IMR-90 (cell line): ENCODE measurements around the gene ARMC3. TPM values are rescaled to one million over a fixed set of nuclear protein-coding genes. Genes with fewer than 3 reads are reported as not detected.

Source experiments
- ATAC-seq: fragments of 200-7000 bp; cut with Tn5 transposase; 2 replicates; pipeline ENCODE4 v1.9.1; 2020; ENCODE audit warnings: low read depth, mild to moderate bottlenecking, moderate library complexity
- BruUV-seq: library from RNA; stranded (reverse); fragments of 400-500 nt; replicated peaks from 2 replicates; lab custom pipeline; 2021; lab: Mats Ljungman, UMichigan
- CTCF ChIA-PET: fragments of 300-600 bp; formaldehyde crosslinking; extraction: SDS; loops from one replicate; lab custom pipeline; 2021; ENCODE audit warnings: antibody characterized with exemption; lab: Yijun Ruan, JAX
- POLR2A ChIA-PET: fragments of 300-600 bp; sonication (Branson Sonifier 250); formaldehyde crosslinking; loops from one replicate; lab custom pipeline; 2022; ENCODE audit warnings: antibody characterized with exemption; ENCODE audit not compliant: unreplicated experiment; lab: Charles Lee
- DNase-seq: peaks from one replicate; pipeline ENCODE4 v3.0.0; 2013
- H2AFZ ChIP-seq: replicated peaks from 2 replicates; pipeline ENCODE3; 2013; ENCODE audit warnings: low read length, mild to moderate bottlenecking; ENCODE audit not compliant: poor library complexity
- H2AK5ac ChIP-seq: 2 replicates; pipeline ENCODE4 v1.6.1; 2013; ENCODE audit warnings: low read depth, low read length, inconsistent platforms
- H2AK9ac ChIP-seq: replicated peaks from 2 replicates; pipeline ENCODE3; 2013; ENCODE audit warnings: mild to moderate bottlenecking, low read depth, low read length, moderate library complexity; ENCODE audit not compliant: poor library complexity
- H2BK120ac ChIP-seq: 2 replicates; pipeline ENCODE4 v1.6.1; 2013; ENCODE audit warnings: low read depth, low read length, inconsistent platforms
- H2BK15ac ChIP-seq: 3 replicates; pipeline ENCODE4 v1.6.1; 2013; ENCODE audit warnings: low read depth, low read length, inconsistent platforms
- H2BK20ac ChIP-seq: 2 replicates; pipeline ENCODE4 v1.6.1; 2013; ENCODE audit warnings: low read depth, mild to moderate bottlenecking, inconsistent platforms, low read length, moderate library complexity
- H2BK5ac ChIP-seq: 2 replicates; pipeline ENCODE4 v1.6.1; 2013; ENCODE audit warnings: mild to moderate bottlenecking, low read depth, low read length, inconsistent platforms; ENCODE audit not compliant: poor library complexity, severe bottlenecking
- H3K14ac ChIP-seq: replicated peaks from 2 replicates; pipeline ENCODE4 v1.6.1; 2013; ENCODE audit warnings: low read depth, low read length, inconsistent platforms
- H3K18ac ChIP-seq: 2 replicates; pipeline ENCODE4 v1.6.1; 2013; ENCODE audit warnings: low read depth, low read length, control low read depth
- H3K23ac ChIP-seq: 2 replicates; pipeline ENCODE4 v1.6.1; 2013; ENCODE audit warnings: low read depth, low read length, inconsistent platforms
- H3K27ac ChIP-seq: 2 replicates; pipeline ENCODE4 v1.5.1; 2013; ENCODE audit warnings: mild to moderate bottlenecking, control low read depth, low read length; ENCODE audit not compliant: insufficient read depth
- H3K27me3 ChIP-seq: 2 replicates; pipeline ENCODE4 v1.6.1; 2013; ENCODE audit warnings: low read length; ENCODE audit not compliant: control insufficient read depth, insufficient read depth
- H3K36me3 ChIP-seq: 2 replicates; pipeline ENCODE4 v1.6.1; 2013; ENCODE audit warnings: low read length, mixed read lengths; ENCODE audit not compliant: control insufficient read depth, insufficient read depth
- H3K4ac ChIP-seq: 2 replicates; pipeline ENCODE4 v1.6.1; 2013; ENCODE audit warnings: low read depth, low read length, inconsistent platforms
- H3K4me1 ChIP-seq: 2 replicates; pipeline ENCODE4 v1.6.1; 2013; ENCODE audit warnings: low read length, mixed read lengths; ENCODE audit not compliant: control insufficient read depth, insufficient read depth
- H3K4me2 ChIP-seq: 2 replicates; pipeline ENCODE4 v1.6.1; 2013; ENCODE audit warnings: low read depth, mild to moderate bottlenecking, control low read depth, low read length, moderate library complexity
- H3K4me3 ChIP-seq: 2 replicates; pipeline ENCODE4 v1.5.1; 2013; ENCODE audit warnings: low read depth, mild to moderate bottlenecking, control low read depth, low read length, moderate library complexity; ENCODE audit not compliant: insufficient read depth
- H3K56ac ChIP-seq: 2 replicates; pipeline ENCODE4 v1.6.1; 2013; ENCODE audit warnings: low read length, inconsistent platforms; ENCODE audit not compliant: insufficient read depth; ENCODE audit errors: extremely low read depth
- H3K79me1 ChIP-seq, 2 experiments: 2 replicates each; pipeline ENCODE4 v1.6.1; 2013; ENCODE audit warnings: low read length in 2 of 2, inconsistent platforms in 1 of 2, low read depth in 1 of 2
- H3K9ac ChIP-seq: 2 replicates; pipeline ENCODE4 v1.6.1; 2013; ENCODE audit warnings: low read depth, low read length, control low read depth
- H3K9me1 ChIP-seq: 2 replicates; pipeline ENCODE4 v1.6.1; 2013; ENCODE audit warnings: low read length, inconsistent platforms; ENCODE audit not compliant: insufficient read depth
- H3K9me3 ChIP-seq: 2 replicates; pipeline ENCODE4 v1.6.1; 2013; ENCODE audit warnings: low read length; ENCODE audit not compliant: control insufficient read depth, insufficient read depth
- H4K20me1 ChIP-seq: 2 replicates; pipeline ENCODE4 v1.6.1; 2013; ENCODE audit warnings: low read length, inconsistent platforms; ENCODE audit not compliant: insufficient read depth
- H4K5ac ChIP-seq: 2 replicates; pipeline ENCODE4 v1.6.1; 2013; ENCODE audit warnings: mild to moderate bottlenecking, low read depth, low read length, control low read depth
- H4K8ac ChIP-seq, 2 experiments: 2 replicates each; pipeline ENCODE4 v1.6.1; 2013; ENCODE audit warnings: low read depth in 2 of 2, low read length in 2 of 2, control low read depth in 1 of 2, inconsistent platforms in 1 of 2
- H4K91ac ChIP-seq: 2 replicates; pipeline ENCODE4 v1.6.1; 2013; ENCODE audit warnings: low read depth, low read length, inconsistent platforms; ENCODE audit not compliant: insufficient read depth
- BHLHE40 ChIP-seq: fragments of 150-350 bp; IDR thresholded peaks from 2 replicates; pipeline ENCODE4 v1.6.1; 2016; ENCODE audit warnings: mild to moderate bottlenecking, low read depth, low read length
- CEBPB ChIP-seq: IDR thresholded peaks from 2 replicates; pipeline ENCODE4 v1.6.1; 2012; ENCODE audit warnings: low read depth, low read length, improper control_type of control experiment
- CHD1 ChIP-seq: IDR thresholded peaks from 2 replicates; pipeline ENCODE4 v1.6.1; 2012; ENCODE audit warnings: low read depth, low read length, improper control_type of control experiment
- FOS ChIP-seq: fragments of 150-350 bp; IDR thresholded peaks from 2 replicates; pipeline ENCODE4 v1.6.1; 2016; ENCODE audit warnings: low read depth, low read length
- MAFK ChIP-seq: IDR thresholded peaks from 2 replicates; pipeline ENCODE4 v1.6.1; 2012; ENCODE audit warnings: low read depth, low read length, improper control_type of control experiment
- MAZ ChIP-seq: IDR thresholded peaks from 2 replicates; pipeline ENCODE4 v1.6.1; 2012; ENCODE audit warnings: low read depth, mild to moderate bottlenecking, low read length, improper control_type of control experiment, moderate library complexity, borderline replicate concordance
- NFE2L2 ChIP-seq: fragments of 150-350 bp; IDR thresholded peaks from 2 replicates; pipeline ENCODE4 v1.6.1; 2016; ENCODE audit warnings: low read depth, mild to moderate bottlenecking, low read length
- RAD21 ChIP-seq: IDR thresholded peaks from 2 replicates; pipeline ENCODE4 v1.6.1; 2012; ENCODE audit warnings: low read length, improper control_type of control experiment
- RCOR1 ChIP-seq: IDR thresholded peaks from 2 replicates; pipeline ENCODE4 v1.6.1; 2012; ENCODE audit warnings: mild to moderate bottlenecking, low read length, improper control_type of control experiment; ENCODE audit not compliant: insufficient replicate concordance
- RFX5 ChIP-seq: IDR thresholded peaks from 2 replicates; pipeline ENCODE4 v1.8.0; 2012; ENCODE audit warnings: low read depth, mild to moderate bottlenecking, low read length, moderate library complexity
- SMC3 ChIP-seq: fragments of 150-350 bp; IDR thresholded peaks from 2 replicates; pipeline ENCODE4 v1.6.1; 2016; ENCODE audit warnings: low read depth, mild to moderate bottlenecking, antibody characterized with exemption, low read length, moderate library complexity
- WGBS, 2 experiments: methylation state at CpG; one replicate each; pipeline versions ENCODE4 v1.1.5 to v1.1.7; 2013; ENCODE audit warnings: missing lambda C conversion rate in 2 of 2; ENCODE audit not compliant: insufficient read length in 1 of 2; ENCODE audit errors: extremely low coverage in 2 of 2; 5-methylcytosine and 5-hydroxymethylcytosine counted together
- dilution Hi-C: fragments of 300-500 bp; cut with HindIII; formaldehyde crosslinking; loops from one replicate; pipeline ENCODE4 v1.14.3; 2018; ENCODE audit warnings: low sequenced_read_pairs; ENCODE audit not compliant: unreplicated experiment
- in situ Hi-C: fragments of 300-500 bp; cut with MboI; formaldehyde crosslinking; loops from 3 replicates; pipeline ENCODE4 v1.14.3; 2019; ENCODE audit warnings: low sequenced_read_pairs, inconsistent platforms, mixed read lengths
- intact Hi-C: fragments of 100-400 bp; cut with micrococcal nuclease; formaldehyde crosslinking; loops from 2 replicates; pipeline ENCODE4 v1.10.0; 2022
- polyA plus RNA-seq, 3 experiments: library from polyadenylated mRNA; depleted of rRNA; stranded (reverse); fragments of >200 nt; gene quantifications; 2 replicates each; pipeline ENCODE4 v1.2.3, GENCODE V29; 2012; ENCODE audit warnings: low replicate concordance in 1 of 3
- total RNA-seq: library from RNA; depleted of rRNA; stranded (reverse); fragments of >200 nt; gene quantifications from 2 replicates; pipeline ENCODE4 v1.2.3, GENCODE V29; 2012

Gene ARMC3
- total and polyA plus RNA-seq, 2 of the 4 experiments (the other 2 are of a cell fraction): not detected

- H4K91ac ChIP-seq: no peak overlapping the region
- ChIA-PET CTCF (no interaction called here), POLR2A (no interaction called here)
- H3K9ac ChIP-seq: no peak overlapping the region
- no peak overlapping the region for H2BK20ac ChIP-seq
- H2BK5ac ChIP-seq: no peak overlapping the region
- in situ Hi-C loops: no loop called here
- no peak overlapping the region for H4K5ac ChIP-seq
- no peak overlapping the region for H3K4me3 ChIP-seq
- no peak overlapping the region for H3K27ac ChIP-seq
- H3K56ac ChIP-seq: no peak overlapping the region
- H3K18ac ChIP-seq: no peak overlapping the region
- no peak overlapping the region for H4K8ac ChIP-seq
- no peaks in the 10 kb centered on the region for H3K9me1 ChIP-seq
- ATAC-seq (no peak), DNase-seq (no peak)
- H2BK120ac ChIP-seq: no peak overlapping the region
- H3K4me2 ChIP-seq: no peak overlapping the region
- no CpG with 5 or more reads among the region's 2 CpGs for WGBS, 2 experiments
- no peaks in the 10 kb centered on the region for H3K36me3 ChIP-seq
- H3K9me3 ChIP-seq: no peaks in the 10 kb centered on the region
- dilution Hi-C loops: no loop called here
- no peak overlapping the region for H3K14ac ChIP-seq
- no peak overlapping the region for H3K23ac ChIP-seq
- no peaks in the 10 kb centered on the region for H4K20me1 ChIP-seq
- intact Hi-C loops: no loop called here
- peaks cover 8% of the 10 kb centered on the region for H3K27me3 ChIP-seq
- no peak overlapping the region for H2AK5ac ChIP-seq
- H3K79me1 ChIP-seq: no peaks in the 10 kb centered on the region
- no peak overlapping the region for H2BK15ac ChIP-seq
- H2AK9ac ChIP-seq: no peak overlapping the region
- no TSS peak for BruUV-seq
- no peak overlapping the region for H2AFZ ChIP-seq
- H3K4me1 ChIP-seq: no peaks in the 10 kb centered on the region
- TF ChIP-seq FOS: no peak
- no peak for TF ChIP-seq MAZ
- TF ChIP-seq CHD1: no peak
- TF ChIP-seq MAFK: no peak
- TF ChIP-seq NFE2L2: no peak
- no peak for TF ChIP-seq CEBPB
- no peak for TF ChIP-seq RAD21
- no peak for TF ChIP-seq BHLHE40
- TF ChIP-seq SMC3: no peak
- no peak for TF ChIP-seq RFX5
- no peak for TF ChIP-seq RCOR1
- no peak overlapping the region for H3K4ac ChIP-seq
These were observed 150.3 kb downstream of the ARMC3 start for GRCh38 chr10:23078114-23078513.
